ENCODE data around the gene ATP6V1G2.

Gene ATP6V1G2

DNA sequence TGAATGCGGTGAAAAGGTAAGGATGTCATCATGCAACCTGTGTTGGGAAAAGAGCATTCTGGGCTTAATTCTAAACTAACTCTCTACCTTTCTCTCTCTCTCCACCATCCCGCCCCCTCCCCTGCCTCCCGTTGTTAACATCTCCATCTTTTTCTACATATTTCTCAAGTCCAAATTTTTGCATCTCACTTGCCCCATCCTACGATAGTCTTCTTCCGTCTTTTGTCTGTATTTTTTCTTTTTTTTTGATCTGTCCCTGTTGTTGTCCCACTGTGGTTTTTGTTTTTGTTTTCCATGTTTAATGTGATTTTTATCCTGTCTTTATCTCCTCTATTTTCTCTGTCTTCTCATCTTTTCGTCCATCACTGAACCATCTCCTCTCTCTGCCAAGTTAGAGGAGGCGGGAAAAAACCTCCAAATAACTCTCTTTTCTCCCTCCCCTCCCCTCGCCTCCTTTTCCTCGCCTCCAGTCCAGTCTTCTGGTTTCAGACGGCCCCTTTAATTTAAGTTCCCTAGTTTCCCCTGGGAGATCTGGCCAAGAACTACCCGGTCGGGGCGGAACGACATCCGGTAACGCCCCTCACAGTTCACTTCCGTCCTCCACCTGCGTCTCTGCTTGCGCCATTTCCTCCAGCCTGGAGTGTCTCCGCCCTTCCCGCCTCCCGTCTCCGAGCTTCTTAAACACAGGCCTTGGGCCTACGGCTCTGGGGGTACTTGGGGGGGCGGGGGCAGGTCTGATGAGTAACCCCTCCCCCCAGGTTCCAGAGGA lies 734 bp upstream of the ATP6V1G2 start, which contains the start of gene NFKBIL1:
TSS of gene NFKBIL1 (plus strand) at position 651 of the 769 bp plus-strand sequence. CDS start at position 738, 87 bp downstream.
- peak; percentile 97 for DNase-seq

DNA sequence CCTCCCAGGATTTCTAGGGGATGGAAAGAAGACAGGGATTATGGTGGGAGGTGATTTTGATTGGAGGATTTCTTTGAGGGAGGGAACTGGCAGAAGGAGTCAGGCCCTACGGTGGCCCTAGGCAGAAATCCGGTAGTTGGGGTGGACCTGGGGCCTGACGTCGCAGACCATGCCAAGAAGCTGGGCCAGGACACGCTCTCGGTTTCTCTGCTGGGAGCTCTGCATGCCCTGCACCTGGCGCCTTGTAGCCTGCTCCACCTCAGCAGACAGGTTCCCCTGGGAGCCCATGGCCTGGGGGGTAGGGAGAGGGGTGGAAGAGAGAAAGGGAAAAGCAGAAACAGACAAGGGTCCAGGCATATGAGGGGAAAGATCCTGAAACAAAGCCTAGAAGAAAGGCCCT lies 1.1 kb downstream of the ATP6V1G2 start:
- no peak for DNase-seq

DNA sequence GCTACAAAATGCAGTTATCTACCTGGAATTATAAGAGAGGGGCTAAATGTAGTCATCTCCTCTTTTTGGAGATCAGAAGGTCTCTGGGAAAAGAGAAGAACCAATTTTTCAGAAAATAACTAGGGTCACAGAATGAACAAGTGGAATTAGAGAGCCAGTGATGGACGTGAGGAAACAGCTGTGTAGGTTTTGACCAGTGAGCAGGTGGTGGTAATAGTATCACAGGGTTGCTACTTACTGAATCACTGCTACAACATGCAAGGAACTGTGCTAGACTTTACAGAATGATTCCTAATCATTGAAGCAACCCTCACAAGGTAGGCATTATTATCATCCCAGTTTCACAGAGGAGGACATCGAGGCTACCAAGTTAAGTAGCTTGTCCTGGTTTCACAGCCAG lies 1.7 kb downstream of the ATP6V1G2 start:
- DNase-seq = no peak

DNA sequence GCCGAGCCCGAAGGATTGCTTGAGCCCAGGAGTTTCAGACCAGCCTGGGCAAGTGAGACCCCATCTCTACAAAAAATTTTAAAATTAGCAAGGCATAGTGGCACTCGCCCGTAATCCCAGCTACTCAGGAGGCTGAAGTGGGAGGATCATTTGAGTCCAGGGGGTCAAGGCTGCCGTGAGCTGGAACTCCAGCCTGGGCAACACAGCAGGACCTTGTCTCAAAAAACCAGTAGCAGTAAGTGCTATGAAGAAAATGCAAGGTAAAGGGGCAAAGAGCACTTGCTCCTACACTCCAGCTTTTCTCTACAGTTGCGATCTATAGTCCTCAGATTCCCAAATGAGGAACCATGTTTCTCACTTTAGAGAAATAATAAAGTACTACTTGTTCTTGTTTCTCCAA lies 2.8 kb downstream of the ATP6V1G2 start:
- DNase-seq = no peak

DNA sequence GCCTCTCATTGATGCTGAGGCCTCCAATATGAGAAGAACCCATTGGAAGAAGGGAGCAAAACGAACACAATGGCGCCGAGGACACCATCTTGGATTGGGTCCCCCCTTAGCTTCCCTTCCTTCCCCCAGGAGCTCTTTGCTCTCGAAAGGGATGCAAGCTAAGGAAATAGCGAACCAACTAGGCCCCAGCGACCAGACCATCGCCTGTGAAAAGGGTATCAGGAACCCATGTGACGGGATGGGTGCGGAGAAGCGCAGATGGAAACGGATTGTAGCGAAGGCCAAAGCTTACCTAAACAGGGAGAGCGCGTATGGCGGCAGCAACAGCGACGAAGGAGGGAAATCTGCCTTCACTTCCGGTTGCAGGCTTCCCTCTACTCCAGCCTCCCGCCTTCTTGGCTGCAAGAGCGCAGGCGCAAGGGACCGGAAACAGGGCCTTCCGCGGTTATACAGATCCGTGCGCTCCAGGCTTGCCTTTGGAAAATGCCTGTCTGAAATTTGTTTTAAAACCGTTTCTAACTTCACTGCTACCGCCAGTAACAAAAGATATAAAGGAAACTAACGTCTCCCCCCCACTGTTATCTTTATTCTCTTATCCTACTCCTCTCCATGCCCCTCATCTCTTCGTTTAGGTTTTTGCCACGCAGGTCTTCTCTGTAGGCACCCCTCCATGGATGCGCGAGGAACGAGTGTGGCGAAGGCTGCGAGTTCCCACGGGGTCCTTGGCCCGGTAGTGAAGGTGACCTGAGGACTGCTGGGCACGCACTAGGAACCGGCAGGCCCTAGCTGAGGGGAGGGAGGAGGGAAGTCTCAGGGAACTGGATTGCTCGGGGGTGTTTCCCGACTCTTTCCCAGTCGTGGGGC lies 4.5 kb downstream of the ATP6V1G2 start, which contains the start of gene DDX39B:
TSS of gene DDX39B (minus strand) at position 346 of the 864 bp plus-strand sequence. CDS start 1,471 bp downstream, outside the sequence.
- DNase-seq = peak; percentile 97

DNA sequence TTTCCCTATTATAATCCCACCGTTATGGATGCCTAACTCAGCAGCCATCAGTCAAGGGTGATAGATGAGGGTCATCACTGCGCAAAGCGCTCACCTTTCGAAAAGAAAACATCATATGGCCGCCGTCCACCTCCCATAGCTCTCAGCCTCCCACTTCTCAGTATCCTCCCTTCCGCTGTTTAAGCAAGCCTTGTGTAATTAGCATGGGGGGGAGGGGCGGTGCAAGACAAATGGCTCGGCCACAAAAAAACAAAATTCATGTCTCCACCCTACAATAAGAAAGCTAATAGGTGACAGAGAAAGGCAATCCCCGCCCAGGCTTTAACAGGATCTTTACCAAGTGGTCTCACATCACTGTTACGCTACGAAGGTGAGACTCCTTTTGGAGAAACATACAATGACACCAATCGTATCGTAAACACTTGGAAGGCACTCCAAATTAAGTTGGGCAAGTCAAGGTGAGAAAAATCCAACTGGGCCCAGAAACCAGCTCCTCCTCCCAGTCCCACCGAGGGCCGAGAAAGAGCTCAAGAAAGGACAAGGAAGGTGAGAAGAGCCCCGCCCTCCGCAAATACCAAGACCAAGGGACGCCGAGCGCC lies 5.2 kb downstream of the ATP6V1G2 start:
- peak; percentile 50 for DNase-seq

DNA sequence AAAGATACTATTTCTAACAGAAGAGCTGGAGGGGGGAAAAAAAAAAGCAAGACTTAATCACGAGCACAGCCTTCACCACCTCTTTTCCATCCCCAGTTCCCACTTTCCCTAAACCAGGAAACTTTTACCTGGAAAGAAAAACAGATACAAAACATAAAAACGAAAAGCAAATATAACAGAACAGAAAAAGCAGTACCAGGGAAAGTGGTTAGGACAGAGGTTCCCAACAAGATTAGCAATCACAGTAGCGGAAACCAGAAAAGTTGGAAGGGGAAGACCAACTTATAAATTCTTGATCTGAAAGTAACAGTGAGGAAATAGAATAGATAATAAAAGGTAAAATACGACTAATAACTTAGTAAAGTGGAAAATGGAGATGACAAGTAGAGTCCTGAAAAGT lies 5.8 kb downstream of the ATP6V1G2 start:
- no peak for DNase-seq

DNA sequence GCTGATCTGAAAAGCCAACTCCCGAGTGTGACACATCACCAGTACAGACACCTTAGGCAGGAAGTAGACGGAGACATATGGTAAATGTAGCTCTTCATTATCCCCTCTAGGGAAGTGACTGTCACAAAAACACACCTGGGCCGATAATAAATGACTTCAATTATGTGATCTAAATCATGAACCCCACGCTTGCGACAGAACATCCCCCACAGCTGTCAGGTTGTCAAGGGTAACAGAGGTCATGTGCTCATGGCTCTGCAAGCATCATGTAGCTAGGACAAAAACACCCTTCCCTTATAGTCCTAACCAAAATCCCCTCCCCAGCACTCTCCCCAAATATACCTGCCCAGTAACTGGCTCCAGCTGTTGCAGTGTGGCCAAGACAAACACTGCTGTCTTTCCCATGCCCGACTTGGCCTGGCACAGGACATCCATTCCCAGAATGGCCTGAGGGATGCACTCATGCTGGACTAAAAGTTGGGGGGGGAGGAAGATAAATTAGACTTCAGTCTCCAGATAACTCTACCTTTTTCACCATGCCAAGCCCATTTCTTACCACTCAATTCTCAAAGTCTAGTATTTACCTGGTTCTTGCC lies 7.5 kb downstream of the ATP6V1G2 start:
- no peak for DNase-seq

DNA sequence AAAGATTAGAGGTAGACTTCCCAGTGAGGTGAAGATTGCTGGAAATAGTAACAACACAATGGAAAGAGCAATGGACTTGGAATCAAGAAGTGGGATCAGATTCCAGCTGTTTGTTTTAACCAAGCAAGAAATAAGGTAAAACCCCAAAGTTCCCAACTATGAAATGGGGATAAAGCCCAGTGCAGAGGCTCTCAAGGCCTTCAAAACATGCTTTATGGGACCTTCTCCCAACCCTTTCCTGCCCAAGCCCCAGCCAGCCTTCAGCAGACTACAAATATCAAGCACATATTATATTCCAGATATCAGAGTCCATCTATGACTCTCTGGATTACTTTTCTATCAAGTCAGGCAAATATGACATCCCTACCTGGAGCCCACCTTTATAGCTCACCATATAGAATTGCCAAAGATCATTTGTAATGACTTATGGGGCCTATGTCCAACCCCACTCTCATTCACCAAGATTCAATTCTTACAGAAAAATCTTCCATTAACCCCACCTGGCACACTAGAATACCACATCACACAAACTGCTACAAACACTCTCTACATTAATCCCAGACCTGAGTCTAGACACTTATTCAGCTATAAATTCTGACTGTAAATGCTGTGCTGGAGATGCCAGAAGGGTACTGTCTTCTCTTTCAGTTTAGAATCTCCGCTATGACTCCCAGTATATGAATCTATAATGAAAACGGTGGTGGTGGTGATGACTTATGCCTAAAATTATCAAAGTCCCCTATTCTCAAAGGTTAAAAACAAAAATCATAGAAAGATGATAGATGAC lies 10.7 kb downstream of the ATP6V1G2 start:
- DNase-seq = no peak

DNA sequence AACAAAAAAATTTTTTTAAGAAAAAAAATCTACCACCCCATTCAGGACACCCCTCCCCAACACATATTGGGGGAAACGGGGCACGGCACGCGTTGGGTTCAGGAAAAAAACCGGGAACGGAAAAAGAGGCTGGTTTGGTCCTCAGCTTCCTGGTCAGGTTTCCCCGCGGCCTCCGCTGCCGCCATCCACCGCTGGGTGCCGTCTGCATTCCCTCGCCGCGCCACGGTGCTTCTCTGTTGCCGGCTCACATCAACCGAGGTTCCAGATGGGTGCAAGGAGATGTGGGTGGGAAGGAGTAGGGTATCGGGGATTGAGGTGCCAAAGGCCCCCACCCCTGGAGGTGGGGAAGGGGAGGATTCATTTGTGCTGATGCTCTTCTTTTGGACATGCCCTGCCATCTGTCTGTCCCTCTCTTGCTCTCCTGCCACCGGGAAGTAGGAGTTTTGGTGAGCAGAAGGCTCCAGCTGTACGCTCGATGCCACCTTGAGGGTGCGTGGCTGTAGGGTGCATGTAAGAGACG lies 11.8 kb downstream of the ATP6V1G2 start:
- no peak for DNase-seq

DNA sequence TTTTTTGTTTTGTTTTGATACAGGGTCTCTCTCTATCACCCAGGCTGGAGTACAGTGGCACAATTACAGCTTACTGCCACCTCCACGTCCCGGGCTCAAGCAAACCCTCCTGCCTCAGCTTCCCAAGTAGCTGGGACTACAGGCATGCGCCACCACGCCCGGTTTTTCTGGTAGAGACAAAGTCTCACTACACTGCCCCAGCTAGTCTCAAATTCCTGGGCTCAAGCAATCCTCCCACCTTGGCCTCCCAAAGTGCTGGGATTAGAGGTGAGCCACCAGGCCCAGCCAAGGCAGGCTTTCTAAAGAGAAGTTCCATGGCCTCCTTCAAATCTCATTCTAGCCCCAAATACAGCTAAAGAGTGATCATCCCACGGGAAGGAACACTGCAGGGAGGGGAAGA lies 12.4 kb downstream of the ATP6V1G2 start:
- no peak for DNase-seq

DNA sequence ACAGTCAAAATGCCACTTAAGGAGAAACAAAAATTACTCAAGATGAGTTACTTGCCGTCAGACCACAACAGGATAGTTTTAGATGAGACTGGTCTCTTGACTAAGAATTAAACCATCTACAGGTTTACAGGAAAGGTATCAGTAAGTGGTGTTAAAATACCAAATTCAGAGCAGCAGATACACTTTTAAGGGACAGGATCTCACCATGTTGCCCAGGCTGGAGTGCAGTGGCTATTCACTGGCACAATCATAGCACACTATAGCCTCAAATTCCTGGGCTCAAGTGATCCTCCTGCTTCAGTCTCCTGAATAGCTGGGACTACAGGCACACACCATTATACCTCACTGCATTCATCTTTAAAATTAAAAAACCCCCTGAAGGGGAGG lies 13.0 kb downstream of the ATP6V1G2 start:
- DNase-seq = no peak

DNA sequence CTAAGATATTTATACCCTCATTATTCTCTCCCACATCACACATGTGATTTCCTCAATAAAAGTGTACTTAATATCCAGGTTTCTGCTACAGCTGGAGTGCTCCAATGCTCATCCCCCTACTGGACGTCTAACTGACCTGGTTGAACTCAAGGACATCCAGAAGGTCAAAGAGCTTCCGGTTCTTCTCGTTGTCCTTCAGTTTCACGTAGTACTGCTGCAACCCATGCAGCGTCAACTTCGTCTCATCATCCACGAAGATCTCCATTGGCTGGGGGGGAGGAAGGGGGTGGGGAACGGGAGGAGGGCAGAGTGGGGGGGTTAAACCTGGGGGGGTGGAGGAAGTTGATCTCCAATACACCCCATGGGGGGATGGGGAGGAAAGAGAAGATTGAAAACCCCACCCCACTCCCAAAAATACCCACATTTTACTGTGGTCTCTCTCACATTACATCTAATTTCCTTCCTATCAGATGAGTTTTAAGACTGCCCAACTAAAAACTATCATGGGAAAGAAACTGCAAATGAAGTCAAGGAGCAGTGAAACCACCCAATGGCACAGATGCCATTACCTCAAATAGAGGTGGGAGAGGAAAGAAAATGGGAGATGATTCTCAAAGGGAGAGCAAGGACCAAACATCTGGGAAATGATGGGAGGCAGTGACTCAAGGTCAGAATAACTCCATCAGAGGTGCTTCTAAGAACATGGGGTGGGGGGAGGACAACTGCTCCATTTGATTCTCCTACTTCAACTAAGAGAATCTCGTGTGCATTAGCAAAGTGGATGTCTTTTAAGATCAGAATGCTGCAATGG lies 13.6 kb downstream of the ATP6V1G2 start:
- DNase-seq = no peak

DNA sequence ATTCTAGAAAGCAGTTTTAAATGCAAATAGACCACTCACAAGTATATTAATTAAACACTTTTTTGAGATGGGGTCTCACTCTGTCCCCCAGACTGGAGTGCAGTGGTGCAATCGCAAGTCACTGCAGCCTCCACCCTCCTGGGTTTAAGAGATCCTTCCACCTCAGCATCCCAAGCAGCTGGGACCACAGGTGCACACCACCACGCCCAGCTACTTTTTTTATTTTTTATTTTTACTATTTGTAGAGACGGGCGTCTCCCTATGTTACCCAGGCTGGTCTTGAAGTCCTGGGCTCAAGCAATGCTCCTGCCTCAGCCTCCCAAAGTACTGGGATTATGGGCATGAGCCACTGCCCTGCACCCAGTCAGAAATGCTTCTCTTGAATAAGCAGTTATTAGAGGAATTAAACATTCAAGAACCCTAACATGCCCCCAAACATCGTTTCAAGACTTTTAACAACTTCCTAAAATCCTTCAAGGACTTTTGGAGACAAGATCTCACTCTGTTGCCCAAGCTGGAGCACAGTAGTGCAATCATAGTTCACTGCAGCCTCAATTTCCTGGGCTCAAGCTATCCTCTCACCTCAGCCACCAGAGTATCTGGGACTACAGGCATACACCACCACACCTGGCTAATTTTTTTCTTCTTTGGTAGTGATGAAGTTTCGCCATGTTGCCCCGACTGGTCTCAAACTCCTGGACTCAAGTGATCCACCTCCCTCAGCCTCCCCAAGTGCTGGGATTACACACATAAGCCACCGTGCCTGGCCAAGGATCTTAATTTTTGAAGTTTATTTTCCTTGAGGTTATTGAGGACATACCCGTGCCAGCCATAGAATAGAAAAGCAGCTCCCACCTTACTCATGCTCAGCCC lies 14.4 kb downstream of the ATP6V1G2 start:
- no peak for DNase-seq

DNA sequence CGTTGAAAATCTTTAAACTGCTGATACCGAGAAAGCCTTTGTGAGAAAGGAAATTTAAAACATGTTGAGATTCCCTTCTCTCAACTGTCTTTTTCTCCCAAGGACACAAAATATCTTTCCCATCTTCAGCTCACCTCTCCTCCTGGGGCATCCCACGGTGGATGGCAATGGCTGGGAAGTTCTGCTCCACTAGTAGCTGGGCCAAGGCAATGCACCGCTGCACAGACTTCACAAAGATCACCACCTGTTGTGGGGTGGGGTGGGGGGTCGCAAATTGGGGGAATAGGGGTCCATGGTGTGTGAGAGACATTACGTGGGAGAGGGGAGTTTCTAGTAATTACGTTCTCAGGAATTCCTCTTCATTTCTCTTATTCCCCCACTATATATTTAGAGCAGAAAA lies 15.2 kb downstream of the ATP6V1G2 start:
- no peak for DNase-seq

DNA sequence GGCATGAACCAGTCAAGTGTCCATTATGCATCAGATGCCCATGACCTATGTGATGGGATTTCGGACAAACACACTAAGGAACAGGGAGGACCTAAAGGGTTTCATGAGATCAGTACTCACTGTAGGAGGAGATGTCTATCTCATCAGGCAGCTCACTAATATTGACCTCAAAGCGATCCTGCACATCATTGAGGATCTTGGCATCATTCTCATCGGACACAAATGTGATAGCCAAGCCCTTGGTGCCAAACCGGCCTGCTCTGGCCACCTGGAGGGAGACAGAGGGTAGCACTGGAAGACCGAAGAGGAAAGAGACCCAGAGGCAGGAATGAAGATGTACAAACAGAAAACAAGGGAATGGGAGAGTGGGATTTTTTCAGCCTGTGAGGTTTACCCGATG lies 15.7 kb downstream of the ATP6V1G2 start:
- DNase-seq = no peak

DNA sequence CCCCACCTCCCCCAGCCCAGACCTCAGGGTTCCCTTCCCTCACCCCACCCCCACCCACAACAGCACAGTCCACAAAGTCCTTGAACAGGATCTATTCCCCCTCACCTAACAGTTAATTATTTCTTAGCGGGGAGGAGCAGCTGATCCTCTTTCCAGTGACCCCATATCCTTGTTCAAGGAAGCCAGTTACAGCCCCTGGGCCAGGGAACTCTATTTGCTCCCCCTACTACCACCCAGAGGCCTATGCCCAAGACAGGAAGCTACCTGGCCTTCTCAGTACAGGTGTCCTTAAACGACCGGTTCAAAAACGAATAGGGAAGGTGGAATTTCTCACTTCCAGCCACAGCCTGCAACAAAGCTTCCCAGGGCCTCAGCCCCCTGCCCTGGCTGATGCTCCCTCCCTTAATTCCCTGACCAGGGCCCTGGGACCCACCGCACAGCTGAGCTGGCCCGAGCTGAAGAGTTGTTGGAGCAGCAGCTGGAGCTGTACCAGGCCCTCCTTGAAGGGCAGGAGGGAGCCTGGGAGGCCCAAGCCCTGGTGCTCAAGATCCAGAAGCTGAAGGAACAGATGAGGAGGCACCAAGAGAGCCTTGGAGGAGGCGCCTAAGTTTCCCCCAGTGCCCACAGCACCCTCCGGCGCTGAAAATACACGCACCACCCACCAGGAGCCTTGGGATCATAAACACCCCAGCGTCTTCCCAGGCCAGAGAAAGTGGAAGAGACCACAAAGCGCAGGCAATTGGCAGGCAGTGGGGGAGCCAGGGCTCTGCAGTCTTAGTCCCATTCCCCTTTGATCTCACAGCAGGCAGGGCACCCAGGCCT lies 16.9 kb downstream of the ATP6V1G2 start:
- no peak for DNase-seq

DNA sequence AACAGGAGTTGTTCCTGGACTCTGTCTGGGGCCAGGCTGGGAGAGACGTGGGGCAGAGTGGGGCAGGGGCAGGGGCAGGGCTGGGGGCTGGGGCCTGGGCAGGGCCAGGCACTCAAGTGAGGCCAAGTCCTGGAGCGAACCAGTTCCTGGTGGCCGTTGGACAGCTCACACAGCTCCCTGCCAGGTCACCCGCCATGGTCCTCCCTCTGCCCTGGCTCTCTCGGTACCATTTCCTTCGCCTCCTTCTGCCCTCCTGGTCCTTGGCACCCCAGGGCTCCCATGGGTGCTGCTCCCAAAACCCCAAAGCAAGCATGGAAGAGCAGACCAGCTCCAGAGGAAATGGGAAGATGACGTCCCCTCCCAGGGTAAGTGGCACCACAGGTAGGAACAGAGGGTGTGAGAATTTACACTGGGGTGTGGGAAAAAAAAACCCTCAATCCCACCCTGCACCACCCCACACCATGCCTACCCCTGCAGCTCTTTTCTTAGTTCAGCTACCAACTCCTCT lies 17.5 kb downstream of the ATP6V1G2 start, which contains the start of gene MCCD1:
TSS of gene MCCD1 (plus strand) at position 142 of the 508 bp plus-strand sequence. CDS start at position 195, 53 bp downstream.
- no peak for DNase-seq

DNA sequence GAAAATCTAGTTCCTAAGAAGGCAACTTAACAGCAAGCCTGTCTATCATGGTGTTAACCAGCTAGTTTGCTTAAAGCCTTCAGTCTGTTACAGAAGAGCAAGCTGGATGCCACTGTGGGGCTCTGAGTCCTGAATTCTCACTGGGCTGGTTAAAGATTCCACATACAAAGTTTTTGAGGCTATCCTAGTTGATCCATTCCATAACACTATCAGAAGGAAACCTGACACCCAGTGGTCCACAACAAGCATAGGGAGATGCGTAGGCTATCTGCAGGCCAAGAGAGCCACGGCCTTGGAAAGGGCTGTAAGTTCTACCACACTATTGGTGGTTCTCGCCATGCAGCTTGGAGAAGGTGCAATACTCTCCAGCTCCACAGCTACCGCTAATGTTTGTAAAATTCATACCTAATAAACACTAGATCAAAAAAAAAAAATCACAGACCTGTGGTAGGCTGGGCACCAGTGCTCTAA lies 18.1 kb downstream of the ATP6V1G2 start:
- no peak for DNase-seq

Data from NCI-H1105 (cell line).